IPS-20b (cell line): ENCODE data around the gene ZNF627.
"Not testable (repeated sequence)": the region's sequence is repeated elsewhere in the genome, so short reads cannot be mapped to it uniquely, and the experiment has no call there.

Experiments
- H3K27ac ChIP-seq: one replicate; pipeline ENCODE4 v1.5.1; 2013; ENCODE audit warnings: low read length
- H3K27me3 ChIP-seq: 2 replicates; pipeline ENCODE4 v1.6.1; 2013; ENCODE audit warnings: mild to moderate bottlenecking, low read length, inconsistent platforms; ENCODE audit not compliant: insufficient read depth
- H3K36me3 ChIP-seq: 2 replicates; pipeline ENCODE4 v1.6.1; 2013; ENCODE audit warnings: low read depth, mild to moderate bottlenecking, inconsistent platforms, low read length, moderate library complexity; ENCODE audit not compliant: insufficient read depth
- H3K4me1 ChIP-seq: 2 replicates; pipeline ENCODE4 v1.6.1; 2013; ENCODE audit warnings: mild to moderate bottlenecking, control low read depth, inconsistent platforms, low read length, moderate library complexity; ENCODE audit not compliant: insufficient read depth
- H3K4me3 ChIP-seq: 2 replicates; pipeline ENCODE4 v1.5.1; 2013; ENCODE audit warnings: mild to moderate bottlenecking, low read length, inconsistent platforms
- H3K9ac ChIP-seq: 2 replicates; pipeline ENCODE4 v1.6.1; 2013; ENCODE audit warnings: low read depth, mild to moderate bottlenecking, inconsistent platforms, low read length, moderate library complexity
- H3K9me3 ChIP-seq: 2 replicates; pipeline ENCODE4 v1.6.1; 2013; ENCODE audit warnings: mild to moderate bottlenecking, low read depth, low read length, inconsistent platforms; ENCODE audit not compliant: insufficient read depth

Gene ZNF627

DNA sequence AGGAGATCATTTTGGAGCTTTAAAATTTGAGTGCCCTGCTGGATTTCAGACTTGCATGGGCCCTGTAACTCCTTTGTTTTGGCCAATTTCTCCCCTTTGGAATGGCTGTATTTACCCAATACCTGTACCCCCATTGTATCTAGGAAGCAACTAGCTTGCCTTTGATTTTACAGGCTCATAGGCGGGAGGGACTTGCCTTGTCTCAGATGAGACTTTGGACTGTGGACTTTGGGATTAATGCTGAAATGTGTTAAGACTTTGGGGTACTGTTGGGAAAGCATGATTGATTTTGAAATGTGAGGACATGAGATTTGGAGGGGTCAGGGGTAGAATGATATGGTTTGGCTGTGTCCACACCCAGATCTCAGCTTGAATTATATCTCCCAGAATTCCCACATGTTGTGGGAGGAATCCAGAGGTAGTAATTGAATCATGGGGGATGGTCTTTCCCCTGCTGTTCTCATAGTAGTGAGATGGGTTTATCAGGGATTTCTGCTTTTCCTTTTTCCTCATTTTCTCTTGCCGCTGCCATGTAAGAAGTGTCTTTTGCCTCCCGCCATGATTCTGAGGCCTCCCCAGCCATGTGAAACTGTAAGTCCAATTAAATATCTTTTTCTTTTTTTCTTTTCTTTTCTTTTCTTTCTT, 36.9 kb downstream of the ZNF627 start:
- not testable (repeated sequence) for H3K9ac ChIP-seq, H3K27me3 ChIP-seq, H3K27ac ChIP-seq, H3K4me1 ChIP-seq, H3K4me3 ChIP-seq, H3K9me3 ChIP-seq, H3K36me3 ChIP-seq

DNA sequence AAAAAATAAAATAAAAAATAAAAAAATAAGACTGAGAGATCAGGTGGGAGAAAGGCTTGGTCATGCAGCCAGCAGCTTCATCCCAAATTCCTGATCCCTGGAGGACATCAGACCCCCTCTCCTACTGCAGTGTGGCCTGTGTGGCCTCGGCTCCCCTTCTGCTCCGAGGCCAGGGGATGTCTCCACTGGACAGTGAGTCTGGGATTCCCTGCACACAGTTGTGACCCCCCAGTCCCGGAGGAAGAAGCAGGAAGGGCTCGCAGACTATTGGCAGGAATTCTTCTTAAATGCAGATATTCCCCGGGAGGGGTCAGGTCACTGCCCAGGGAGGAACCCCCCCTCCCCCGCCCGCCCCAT, 41.9 kb downstream of the ZNF627 start:
- Histone ChIP-seq H3K27ac (no peak overlapping the region), H3K9ac (no peak overlapping the region), H3K4me3 (peak overlapping the region; percentile 93; the same call in 1 of the 2 replicates), H3K9me3 (no peaks in the 10 kb centered on the region), H3K36me3 (no peaks in the 10 kb centered on the region), H3K4me1 (no peaks in the 10 kb centered on the region), H3K27me3 (no peaks in the 10 kb centered on the region)

DNA sequence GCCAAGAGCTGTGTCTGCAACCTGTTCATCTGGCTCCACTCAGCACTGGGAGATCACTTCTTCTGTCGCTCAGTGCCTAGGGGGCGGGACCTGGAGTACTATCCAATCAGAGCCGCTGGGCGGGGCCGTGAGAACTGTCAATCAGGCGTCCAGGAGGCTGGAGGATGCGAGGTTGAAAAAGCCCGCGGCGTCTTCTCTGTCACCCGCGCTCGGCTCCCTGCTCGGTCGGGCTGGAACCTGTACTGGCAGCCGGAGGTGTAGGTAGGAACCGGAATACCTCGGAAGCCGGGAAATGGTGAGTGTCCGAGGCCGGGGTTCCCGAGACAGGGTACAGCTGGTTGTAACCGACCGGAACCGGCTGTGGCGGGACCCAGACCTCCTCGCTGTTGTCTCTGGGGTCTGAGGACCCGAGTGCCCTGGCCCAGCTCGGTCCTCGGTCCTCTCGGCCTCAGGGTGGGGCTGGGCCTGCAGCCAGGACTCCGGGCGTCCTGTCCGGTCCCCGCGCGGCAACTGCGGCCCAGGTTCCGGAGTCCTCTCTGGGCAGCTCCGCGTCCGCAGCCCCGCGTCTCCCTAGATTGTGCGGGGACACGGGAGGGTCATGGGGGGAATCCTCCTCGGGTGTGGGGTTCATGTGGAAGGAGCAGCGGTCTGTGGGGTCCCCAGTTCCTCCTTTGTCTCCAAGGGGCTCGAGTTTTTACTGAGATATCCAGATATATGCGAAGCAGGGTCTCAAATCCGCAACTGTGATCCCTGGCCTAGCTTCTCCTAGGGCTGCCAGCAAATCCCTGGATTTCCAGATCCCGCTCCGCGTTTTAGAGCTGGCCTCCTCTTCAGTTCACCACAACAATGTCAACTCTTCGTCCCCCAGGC, 42.6 kb downstream of the ZNF627 start:
- H3K9me3 ChIP-seq: no peaks in the 10 kb centered on the region
- H3K4me1 ChIP-seq: no peaks in the 10 kb centered on the region
- no peaks in the 10 kb centered on the region for H3K36me3 ChIP-seq
- H3K9ac ChIP-seq: peak overlapping the region; percentile 93
- H3K27ac ChIP-seq: no peak overlapping the region
- H3K27me3 ChIP-seq: no peaks in the 10 kb centered on the region
- peak overlapping the region; percentile 93 for H3K4me3 ChIP-seq

DNA sequence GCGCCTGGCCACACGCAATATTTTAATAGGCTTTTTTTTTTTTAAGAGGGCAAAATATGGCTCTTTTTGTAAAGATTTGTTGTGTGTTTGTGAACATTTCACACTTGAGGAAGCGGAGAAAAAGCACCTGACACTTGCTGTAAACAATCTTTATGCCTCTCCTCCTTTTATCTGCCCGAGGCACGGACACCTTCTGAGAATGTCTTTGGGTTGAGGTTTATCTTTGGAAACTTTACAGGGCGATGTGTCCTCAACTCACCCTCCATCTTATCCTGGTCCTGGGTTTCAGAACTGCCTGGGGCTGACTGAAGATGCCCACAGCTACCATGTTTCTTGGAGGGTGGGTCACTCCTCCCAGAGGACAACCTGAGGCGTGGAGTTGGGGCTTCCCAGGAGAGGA, 44.0 kb downstream of the ZNF627 start:
- Histone ChIP-seq H3K9ac (no peak overlapping the region), H3K4me1 (no peaks in the 10 kb centered on the region), H3K4me3 (no peak overlapping the region), H3K27me3 (no peaks in the 10 kb centered on the region), H3K36me3 (no peaks in the 10 kb centered on the region), H3K27ac (no peak overlapping the region), H3K9me3 (no peaks in the 10 kb centered on the region)

DNA sequence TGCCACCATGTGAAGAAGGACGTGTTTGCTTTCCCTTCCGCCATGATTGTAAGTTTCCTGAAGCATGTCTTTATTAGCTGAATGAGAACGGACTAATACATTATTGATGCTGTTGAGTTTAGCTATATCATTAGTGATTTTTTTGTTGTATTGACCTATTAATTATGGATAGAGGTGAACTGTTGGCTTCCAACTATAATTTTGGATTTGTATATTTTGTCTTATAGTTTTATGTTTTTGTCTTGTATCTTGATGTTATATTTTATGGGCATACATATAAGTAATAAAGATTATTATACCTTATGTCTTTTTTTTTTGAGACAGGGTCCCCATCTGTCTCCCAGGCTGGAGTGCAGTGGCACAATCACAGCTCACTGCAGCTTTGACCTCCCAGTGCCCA, 45.6 kb downstream of the ZNF627 start:
- H3K36me3 ChIP-seq: no peaks in the 10 kb centered on the region
- H3K9me3 ChIP-seq: no peaks in the 10 kb centered on the region
- no peak overlapping the region for H3K27ac ChIP-seq
- H3K4me1 ChIP-seq: no peaks in the 10 kb centered on the region
- no peaks in the 10 kb centered on the region for H3K27me3 ChIP-seq
- no peak overlapping the region for H3K4me3 ChIP-seq
- H3K9ac ChIP-seq: no peak overlapping the region

DNA sequence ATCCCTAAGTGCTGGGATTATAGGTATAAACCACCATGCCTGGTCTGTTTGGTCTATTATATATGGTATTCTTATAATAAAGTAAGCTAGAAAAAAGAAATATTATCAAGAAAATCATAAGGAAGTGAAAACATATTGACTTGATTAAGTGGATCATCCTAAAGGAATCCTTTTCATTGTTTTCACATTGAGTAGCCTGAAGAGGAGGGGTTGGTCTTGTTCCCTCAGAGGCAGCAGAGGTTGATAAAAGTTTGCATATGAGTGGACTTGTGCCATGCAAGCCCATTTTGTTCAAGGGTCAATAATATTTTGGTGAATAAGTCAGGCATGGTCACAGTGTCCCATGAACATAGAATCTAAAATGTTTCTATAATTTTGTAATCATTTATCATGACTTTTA, 52.7 kb downstream of the ZNF627 start:
- Histone ChIP-seq H3K9me3 (peaks cover 44% of the 10 kb centered on the region), H3K4me3 (no peak overlapping the region), H3K9ac (no peak overlapping the region), H3K4me1 (no peaks in the 10 kb centered on the region), H3K27me3 (no peaks in the 10 kb centered on the region), H3K27ac (no peak overlapping the region), H3K36me3 (peaks cover 48% of the 10 kb centered on the region)

DNA sequence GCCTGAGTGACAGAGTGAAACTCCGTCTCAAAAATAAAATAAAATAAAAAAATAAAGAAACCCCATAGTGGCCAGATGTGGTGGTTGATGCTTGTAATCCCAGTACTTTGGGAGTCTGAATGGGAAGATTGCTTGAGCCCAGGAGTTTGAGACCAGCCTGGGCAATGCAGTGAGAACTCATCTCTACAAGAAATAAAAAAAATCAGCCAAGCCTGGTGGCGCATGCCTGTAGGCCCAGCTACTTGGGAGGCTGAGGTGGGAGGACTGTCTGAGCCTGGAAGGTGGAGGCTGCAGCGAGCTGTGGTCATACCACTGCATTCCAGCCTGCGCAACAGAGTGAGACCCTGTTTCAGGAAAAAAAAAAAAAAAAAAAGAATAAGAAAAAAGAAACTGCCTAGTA, 53.8 kb downstream of the ZNF627 start:
- Histone ChIP-seq H3K9ac (no peak overlapping the region), H3K36me3 (peaks cover 48% of the 10 kb centered on the region), H3K4me3 (no peak overlapping the region), H3K9me3 (peaks cover 44% of the 10 kb centered on the region), H3K4me1 (no peaks in the 10 kb centered on the region), H3K27ac (no peak overlapping the region), H3K27me3 (no peaks in the 10 kb centered on the region)

DNA sequence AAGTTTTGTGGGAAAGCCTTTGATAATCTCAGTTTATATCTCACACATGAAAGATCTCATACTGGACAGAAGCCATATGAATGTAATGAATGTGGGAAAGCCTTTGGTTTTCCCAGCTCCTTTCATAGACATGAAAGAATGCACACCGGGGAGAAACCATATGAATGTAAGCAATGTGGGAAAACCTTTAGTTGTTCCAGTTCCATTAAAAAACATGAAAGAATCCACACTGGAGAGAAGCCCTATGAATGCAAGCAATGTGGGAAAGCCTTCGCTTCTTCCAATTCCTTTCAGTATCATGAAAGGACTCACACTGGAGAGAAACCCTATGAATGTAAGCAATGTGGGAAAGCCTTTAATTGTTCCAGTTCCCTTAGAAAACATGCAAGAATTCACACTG, 54.8 kb downstream of the ZNF627 start:
- H3K9me3 ChIP-seq: peaks cover 44% of the 10 kb centered on the region
- no peaks in the 10 kb centered on the region for H3K4me1 ChIP-seq
- H3K36me3 ChIP-seq: peaks cover 48% of the 10 kb centered on the region
- H3K27ac ChIP-seq: no peak overlapping the region
- H3K4me3 ChIP-seq: no peak overlapping the region
- H3K9ac ChIP-seq: no peak overlapping the region
- no peaks in the 10 kb centered on the region for H3K27me3 ChIP-seq

DNA sequence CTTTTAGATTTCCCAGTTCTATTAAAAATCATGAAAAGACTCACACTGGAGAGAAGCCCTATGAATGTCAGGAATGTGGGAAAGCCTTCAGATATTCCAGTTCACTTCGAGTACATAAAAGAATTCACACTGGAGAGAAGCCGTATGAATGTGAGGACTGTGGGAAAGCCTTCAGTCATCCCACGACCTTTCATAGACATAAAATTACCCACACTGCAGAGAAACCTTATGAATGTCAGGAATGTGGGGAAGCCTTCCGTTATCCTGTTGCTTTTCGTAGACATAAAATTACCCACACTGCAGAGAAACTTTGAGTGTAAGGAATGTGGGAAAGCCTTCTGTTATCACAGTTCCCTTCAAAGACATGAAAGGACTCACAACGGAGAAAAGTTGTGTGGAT, 55.2 kb downstream of the ZNF627 start:
- peaks cover 44% of the 10 kb centered on the region for H3K9me3 ChIP-seq
- H3K4me3 ChIP-seq: no peak overlapping the region
- H3K4me1 ChIP-seq: no peaks in the 10 kb centered on the region

DNA sequence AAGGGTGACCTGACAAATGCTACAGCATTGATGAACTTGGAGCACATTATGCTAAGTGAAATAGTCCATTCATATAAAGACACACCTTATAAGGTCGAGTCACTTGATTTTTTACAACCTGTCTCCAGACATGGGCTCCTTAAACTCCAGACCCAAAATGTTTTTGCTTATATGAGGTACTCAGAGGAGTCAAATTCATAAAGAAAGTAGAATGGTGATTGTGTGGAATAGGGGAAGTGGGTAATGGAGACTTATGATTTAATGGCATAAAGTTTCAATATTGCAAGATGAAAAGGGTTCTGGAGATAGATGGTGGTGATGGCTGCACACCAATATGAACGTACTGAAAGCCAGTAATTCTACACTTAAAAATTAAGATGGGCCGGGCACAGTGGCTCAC, 59.3 kb downstream of the ZNF627 start:
- no peak overlapping the region for H3K9ac ChIP-seq
- peaks cover 29% of the 10 kb centered on the region for H3K36me3 ChIP-seq
- no peak overlapping the region for H3K4me3 ChIP-seq
- peaks cover 31% of the 10 kb centered on the region for H3K9me3 ChIP-seq
- H3K4me1 ChIP-seq: no peaks in the 10 kb centered on the region
- H3K27me3 ChIP-seq: no peaks in the 10 kb centered on the region
- H3K27ac ChIP-seq: no peak overlapping the region

More for the DNA sequence above, 55.2 kb downstream of the ZNF627 start:
- H3K27me3 ChIP-seq: no peaks in the 10 kb centered on the region
- peaks cover 48% of the 10 kb centered on the region for H3K36me3 ChIP-seq
- H3K27ac ChIP-seq: no peak overlapping the region
- H3K9ac ChIP-seq: no peak overlapping the region

DNA sequence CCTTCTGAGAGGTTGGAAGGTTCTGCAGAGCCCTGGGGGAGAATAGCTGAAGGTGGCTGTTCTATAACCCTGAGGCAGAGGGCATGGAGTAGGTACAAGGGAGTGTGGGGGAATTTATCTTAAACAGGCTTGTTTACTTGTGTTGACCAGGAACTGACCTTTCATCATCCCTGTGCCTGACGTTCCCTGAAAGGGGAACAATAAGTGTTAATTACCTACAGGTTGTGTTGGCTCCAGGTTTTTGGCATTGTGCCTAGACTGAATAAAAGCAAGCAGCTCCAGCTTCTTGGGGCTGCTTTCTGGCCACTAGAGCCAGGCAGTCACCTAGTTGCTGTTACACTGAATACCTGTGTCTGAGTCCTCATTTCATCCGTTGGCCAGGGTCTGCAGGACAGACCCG, 60.0 kb downstream of the ZNF627 start:
- Histone ChIP-seq H3K4me1 (no peaks in the 10 kb centered on the region), H3K4me3 (no peak overlapping the region), H3K36me3 (peaks cover 21% of the 10 kb centered on the region), H3K9me3 (peaks cover 23% of the 10 kb centered on the region), H3K27me3 (no peaks in the 10 kb centered on the region), H3K9ac (no peak overlapping the region), H3K27ac (no peak overlapping the region)

DNA sequence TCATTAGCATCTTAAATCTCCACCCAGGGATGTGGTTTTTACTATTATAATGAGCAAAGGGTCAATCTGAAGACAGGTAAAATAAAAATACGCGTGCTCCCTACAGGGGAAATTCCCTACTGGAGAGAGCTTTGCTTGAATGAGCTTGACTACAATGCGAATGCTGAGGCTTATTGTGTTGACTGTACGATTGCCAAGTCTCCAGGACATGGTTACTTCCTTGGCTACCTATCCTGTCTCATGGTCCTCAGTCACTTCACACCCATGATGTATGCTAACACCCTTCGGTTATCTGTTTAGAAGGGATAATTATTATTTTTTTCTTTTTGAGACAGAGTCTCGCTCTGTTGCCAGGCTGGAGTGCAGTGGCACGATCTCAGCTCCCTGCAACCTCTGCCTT, 61.7 kb downstream of the ZNF627 start:
- H3K9me3 ChIP-seq: peaks cover 7% of the 10 kb centered on the region; the same call in 1 of the 2 replicates
- H3K27ac ChIP-seq: no peak overlapping the region
- no peaks in the 10 kb centered on the region for H3K27me3 ChIP-seq
- H3K9ac ChIP-seq: no peak overlapping the region
- peaks cover 8% of the 10 kb centered on the region; the same call in 1 of the 2 replicates for H3K36me3 ChIP-seq
- no peak overlapping the region for H3K4me3 ChIP-seq
- no peaks in the 10 kb centered on the region for H3K4me1 ChIP-seq
